Superior temporal gyrus (tissue), 1 donor: ENCODE measurements around the gene PYM1.
A peak's percentile ranks its signal among the peaks of the same experiment; 100 is the strongest.

Experiments
- DNase-seq: peaks from one replicate; pipeline ENCODE4 v3.0.0-alpha.2; 2016; ENCODE audit errors: extremely low spot score

PYM1 gene

DNA sequence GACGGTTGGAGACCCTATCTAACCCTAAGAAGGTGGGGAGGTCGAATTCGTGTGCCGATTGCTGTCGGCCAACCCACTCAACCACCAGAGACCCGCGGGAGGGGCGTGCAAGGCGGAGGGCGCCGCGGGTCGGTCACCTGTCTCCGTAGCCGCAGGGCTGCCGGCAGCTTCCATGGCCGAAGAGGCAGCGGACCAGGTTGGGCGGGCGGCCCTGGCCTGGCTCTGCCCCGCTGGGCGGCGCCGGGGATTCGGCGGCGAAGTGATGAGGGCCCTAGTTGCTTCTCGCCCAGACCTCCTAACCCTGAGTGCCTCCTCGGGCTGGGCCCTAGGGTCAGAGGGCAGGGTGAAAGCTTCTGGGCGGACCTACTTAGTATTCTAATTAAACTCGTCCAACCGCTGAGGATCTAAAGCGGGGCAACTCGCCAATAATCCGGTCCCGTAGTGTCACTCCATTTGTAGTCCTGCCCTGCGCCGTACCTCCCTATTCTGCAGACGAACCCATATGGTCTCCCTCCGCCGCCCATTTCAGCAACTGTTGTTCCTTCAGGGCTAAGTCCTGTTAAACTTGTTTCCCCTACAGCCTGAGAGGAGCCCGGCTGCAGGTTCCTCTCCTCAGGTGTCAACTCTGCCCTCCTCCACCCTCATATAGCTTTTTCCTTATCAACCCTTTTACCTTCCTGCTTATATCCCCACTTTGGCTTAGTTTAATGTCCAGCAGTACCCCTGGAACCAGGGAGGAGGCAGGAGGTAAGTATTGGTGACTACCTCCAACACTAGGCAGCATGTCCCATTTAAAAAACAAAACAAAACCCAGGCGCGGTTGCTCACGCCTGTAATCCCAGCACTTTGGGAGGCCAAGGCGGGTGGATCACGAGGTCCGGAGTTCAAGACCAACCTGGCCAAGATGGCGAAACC lies at the start of gene PYM1:
TSS of gene PYM1 (minus strand) at position 307 of the 915 bp plus-strand sequence. CDS start at position 174, 133 bp downstream.
- DNase-seq = peak; percentile 69

DNA sequence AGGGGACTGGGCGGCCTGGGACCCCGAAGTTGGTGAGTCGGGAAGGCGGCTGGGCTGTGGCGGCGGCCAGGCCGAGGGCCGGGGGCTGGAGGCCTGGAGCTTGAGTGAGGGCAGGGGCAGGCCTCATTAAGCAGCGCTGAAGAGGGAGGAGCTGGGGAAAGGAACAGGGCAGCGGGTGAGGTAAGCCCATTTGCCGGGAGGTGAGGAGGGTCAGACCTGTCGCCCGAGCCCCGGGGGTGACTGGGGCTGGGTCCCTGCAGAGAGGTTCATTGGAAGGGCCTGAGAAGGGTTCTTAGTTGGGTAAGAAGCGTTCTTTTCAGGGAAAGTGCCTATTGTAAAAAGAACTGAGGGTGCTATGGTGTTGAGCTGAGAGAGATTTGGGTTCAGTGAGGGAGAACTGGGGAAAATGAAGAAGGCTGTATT lies 46.6 kb upstream of the PYM1 start:
- DNase-seq = no peak

DNA sequence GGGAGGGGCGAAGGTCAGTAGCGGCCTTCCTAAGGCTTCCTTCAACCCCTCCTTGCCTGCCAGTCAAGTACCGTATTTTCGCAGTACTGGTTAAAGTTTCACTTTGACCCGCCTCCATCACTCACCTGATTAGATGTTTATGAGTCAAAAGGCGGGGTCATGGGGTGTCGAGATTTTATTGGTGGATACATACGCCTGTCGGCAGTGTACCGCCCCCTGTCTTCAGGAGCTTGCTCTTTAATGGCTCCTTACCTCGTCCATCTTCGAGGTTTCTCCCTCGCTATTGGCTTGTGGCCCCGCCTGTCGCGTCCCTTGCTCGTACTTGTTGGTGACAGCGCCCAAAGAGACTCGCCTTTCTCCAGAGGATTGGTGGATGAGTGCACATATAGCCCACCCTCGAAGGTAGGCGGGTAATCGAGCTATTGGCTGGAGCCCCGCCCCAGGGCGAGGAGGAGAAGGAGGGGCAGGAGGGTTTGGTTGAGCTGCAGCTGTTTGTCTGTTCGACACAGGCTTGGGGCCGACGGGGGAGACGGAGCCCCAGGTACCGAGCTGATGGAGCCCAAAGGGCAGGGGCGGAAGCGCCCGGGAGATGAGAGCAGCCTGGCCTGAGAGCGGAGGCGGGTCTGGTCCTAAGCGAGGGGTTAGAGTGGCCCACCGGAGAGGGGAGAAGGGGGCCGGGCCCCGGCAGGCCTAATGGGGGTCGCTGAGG lies 46.1 kb upstream of the PYM1 start, which contains the start of gene RAB5B:
TSS of gene RAB5B (plus strand) at position 480 of the 709 bp plus-strand sequence. CDS start 12,883 bp downstream, outside the sequence.
- peak; percentile 100 for DNase-seq

GRCh38 chr12:55972911-55973598 lies 45.4 kb upstream of the PYM1 start:
- no peak for DNase-seq

- DNase-seq = no peak
These were observed 44.8 kb upstream of the PYM1 start for GRCh38 chr12:55972456-55972855.

DNA sequence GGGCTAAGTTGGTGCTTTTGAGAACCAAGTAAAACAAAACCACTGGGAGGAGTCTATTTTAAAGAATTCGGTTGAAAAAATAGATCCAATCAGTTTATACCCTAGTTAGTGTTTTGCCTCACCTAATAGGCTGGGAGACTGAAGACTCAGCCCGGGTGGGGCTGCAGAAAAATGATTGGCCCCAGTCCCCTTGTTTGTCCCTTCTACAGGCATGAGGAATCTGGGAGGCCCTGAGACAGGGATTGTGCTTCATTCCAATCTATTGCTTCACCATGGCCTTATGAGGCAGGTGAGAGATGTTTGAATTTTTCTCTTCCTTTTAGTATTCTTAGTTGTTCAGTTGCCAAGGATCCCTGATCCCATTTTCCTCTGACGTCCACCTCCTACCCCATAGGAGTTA lies 44.3 kb upstream of the PYM1 start:
- no peak for DNase-seq

GRCh38 chr12:55970775-55971174 lies 43.1 kb upstream of the PYM1 start:
- no peak for DNase-seq

DNA sequence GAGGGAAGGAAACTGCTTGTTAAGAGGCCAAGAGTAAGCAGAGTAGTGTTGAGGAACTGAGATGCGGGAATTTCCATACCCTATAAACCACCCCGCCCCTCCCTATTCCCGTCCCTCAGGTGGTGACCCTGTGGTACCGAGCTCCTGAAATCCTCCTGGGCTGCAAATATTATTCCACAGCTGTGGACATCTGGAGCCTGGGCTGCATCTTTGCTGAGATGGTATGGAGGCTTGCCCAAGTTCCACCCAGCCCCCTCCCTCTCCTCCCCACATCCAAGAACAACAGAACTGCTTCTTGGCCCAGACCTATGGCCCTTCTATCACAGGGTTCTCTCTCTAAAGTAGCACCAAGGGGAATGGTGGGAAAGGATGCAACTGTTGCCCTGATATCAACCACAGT lies 41.7 kb upstream of the PYM1 start:
- no peak for DNase-seq

DNA sequence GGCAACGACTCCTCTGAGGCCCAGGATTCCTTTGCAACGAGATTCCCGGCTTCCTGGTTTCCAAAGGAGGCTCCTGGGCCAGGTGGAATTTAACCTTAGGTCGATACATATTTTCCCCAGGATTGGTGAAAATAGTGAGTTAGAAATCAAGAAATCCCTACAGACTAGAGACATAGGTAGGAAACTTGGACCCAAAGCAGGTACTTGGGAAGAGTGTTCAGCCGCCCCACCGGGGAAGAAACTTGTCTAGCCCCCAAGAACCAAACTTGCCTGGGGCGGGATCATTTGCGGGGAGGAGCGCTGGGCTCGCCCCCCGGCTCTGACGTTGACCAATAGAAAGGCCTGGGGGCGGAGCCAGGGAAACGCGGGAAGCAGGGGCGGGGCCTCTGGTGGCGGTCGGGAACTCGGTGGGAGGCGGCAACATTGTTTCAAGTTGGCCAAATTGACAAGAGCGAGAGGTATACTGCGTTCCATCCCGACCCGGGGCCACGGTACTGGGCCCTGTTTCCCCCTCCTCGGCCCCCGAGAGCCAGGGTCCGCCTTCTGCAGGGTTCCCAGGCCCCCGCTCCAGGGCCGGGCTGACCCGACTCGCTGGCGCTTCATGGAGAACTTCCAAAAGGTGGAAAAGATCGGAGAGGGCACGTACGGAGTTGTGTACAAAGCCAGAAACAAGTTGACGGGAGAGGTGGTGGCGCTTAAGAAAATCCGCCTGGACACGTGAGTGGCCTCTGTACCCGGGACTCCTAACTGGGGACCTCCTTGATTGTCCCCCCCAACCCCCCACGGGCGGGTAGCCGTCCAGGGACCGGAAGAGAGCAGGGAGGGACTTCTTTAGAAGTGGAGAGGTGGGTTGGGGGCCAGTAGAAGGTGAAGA lies 39.0 kb upstream of the PYM1 start, which contains the start of gene CDK2:
TSS of gene CDK2 (plus strand) at position 423 of the 874 bp plus-strand sequence. CDS start at position 602, 179 bp downstream.
- DNase-seq = peak; percentile 83

DNA sequence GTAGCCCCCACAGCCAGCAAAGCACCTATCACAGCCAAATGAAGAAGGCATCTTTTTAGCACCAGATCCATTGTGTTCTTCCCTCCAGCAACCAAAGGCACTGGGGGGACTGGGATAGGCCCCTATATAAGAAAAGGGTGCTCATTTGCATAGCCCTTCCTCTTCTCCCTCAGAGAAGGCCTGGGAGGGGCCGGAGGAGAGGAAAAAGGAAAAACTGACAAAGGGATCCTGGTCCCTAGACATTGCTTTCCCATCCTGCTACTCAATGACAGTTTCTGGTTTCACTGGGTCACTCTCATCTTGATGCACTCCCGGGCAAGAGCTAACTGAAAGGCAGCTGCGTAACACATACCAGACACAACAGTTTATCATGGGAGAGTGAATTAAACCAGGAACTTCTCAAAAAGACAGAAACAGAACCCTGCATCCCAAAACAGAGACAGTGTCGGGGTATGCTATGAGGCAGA lies 38.3 kb upstream of the PYM1 start, which contains the start of gene PMEL:
TSS of gene PMEL (minus strand) at position 102 of the 467 bp plus-strand sequence. CDS start at position 71, 31 bp downstream.
- DNase-seq = no peak

DNA sequence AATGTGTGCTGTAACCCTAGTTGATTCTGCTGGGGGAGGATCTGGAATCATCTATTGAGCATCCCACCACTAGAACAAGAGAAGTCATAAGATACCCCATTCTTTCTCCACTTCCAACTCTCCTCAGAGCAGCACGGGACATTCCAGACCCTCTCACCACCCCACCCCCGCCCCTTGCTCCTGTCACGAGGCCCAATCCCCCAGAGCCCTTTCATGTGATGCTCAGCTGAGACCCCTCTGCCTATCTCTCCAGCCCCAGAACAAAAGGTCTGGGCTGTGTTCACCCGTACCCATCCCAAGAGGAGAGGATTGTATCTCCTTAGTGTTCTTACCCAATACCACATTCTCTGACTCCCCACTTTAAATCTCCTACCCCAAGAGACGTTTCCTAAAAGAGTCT lies 37.5 kb upstream of the PYM1 start:
- no peak for DNase-seq

DNA sequence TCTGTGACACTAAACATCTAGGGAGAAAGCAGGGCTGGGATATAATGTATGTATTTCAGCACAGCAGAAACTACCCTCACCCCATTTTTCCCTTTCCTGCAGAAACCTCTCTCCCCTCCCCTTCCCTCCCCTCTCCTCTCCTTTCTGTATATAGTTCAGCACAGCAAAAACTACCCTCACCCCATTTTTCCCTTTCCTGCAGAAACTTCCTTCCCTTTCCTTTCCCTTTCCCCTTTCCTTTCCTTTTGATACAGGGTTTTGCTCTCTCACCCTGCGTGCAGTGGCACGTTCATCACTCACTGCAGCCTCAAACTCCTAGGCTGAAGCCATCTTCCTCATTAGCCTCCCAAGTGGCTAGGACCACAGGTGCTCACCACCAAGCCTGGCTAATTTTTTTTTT lies 36.1 kb upstream of the PYM1 start:
- DNase-seq = no peak

GRCh38 chr12:55957106-55957859 lies 29.6 kb upstream of the PYM1 start:
- no peak for DNase-seq

- DNase-seq = no peak
These were observed 28.3 kb upstream of the PYM1 start for GRCh38 chr12:55955800-55956508.

GRCh38 chr12:55955344-55955743 lies 27.6 kb upstream of the PYM1 start:
- no peak for DNase-seq

DNA sequence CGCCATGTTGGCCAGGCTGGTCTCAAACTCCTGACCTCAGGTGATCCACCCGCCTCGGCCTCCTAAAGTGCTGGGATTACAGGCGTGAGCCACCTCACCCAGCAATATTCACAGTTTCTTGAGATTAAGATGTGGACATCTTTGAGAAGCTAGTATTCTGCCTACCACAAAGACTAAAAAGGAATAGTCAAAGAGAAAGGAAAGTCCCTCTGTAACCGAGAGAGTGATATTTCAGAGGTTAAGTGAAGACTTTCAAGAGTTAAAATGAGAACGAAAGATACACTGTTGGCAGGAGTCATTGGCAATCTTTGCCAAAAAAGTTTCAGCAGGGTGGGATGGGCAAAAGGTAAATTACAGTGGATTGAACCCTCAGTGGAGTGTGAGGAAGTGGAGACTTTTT lies 18.9 kb upstream of the PYM1 start:
- no peak for DNase-seq

- no peak for DNase-seq
These were observed 15.0 kb upstream of the PYM1 start for GRCh38 chr12:55942577-55943136.

GRCh38 chr12:55942055-55942454 lies 14.4 kb upstream of the PYM1 start:
- no peak for DNase-seq
